Kidney glomerular epithelial cell (primary cell): ENCODE data around the gene RSL24D1.
A peak's percentile ranks its signal among the peaks of the same experiment; 100 is the strongest.

Experiments used
- DNase-seq: peaks from one replicate; lab custom pipeline; 2025; lab: John Stamatoyannopoulos, UW

The RSL24D1 gene

DNA sequence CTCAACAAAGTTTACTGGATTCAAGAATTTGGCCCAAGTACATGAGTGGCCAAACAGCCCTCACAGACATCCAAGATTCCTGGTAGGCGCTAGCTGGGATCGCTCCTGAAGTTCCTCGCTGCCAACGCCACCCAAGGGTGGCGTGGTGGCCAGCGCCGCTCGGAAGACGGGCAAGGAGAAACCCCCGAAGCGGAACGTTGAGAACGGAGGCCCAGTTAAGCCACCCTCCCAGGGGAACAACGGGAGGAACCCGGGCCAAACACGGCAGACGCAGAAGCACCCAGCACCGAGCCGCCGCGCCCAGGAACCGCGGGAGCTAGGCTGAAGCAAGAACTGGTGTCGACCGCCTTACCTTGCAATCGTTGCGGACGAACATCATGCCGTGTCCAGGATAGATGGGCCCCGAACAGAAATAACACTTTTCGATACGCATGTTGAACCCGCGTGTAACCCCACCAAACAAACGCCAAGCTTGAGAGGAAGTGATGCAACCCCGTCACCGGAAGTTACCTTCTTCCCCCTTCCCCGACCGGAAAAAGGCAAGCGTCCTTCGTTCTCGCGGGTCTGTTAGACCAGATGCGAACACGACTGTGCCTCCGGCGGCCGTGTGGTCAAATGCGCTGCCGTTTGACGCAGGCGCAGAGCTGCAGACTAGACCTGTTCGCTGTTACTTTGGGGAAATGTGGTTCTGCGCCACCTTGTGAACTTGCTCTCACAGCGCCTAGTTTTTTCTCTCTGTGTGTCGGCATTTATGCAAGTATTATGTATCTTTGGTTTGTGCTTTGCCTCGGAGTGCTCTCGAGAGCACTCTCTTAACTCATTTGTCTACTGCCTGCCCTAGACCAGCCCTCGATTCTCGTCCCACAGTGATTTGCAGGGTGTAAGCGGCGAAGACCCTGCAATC is at the start of gene RSL24D1:
Gene RSL24D1 (minus strand): TSS at position 484 of the 904 bp plus-strand sequence. CDS start 51 bp downstream, at position 433.
- peak; percentile 95 for DNase-seq

DNA sequence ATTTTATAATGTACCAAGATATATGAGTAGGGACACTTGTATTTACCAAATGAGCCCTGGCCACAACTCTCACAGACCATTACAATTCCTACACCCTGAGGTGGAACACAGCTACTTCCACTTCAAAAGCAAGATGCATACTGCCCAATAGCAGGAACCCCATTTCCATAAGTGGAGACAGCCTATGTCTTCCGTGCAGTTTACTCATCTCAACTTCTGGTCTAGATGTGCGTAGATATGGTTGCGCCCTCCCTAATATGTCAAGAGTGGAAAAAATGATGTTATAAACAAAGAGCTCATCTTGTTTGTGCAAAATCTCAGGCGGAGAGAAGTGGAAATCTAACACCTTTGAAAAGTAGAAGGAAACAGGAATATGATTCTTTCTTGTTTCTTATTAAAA is 48.3 kb upstream of the RSL24D1 start:
- DNase-seq = no peak

DNA sequence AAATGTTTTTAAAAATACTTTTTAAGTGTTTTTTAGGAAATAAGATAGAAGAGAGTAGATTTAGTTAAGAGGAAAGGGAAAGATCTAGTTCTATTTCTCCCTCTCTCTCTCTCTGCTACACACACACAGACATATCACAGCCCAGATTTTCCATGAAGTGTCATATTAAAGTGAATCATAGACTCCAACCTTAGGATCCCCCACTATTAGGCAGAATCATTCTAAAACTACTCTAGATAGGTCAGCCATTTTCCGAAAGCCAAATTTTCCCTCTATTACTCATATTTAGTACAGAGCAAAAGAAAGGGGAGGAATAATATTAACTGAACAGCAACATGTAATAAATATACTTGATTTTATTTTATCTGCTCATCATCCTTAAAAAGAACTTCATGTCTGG is 45.1 kb upstream of the RSL24D1 start:
- DNase-seq = peak; percentile 18

DNA sequence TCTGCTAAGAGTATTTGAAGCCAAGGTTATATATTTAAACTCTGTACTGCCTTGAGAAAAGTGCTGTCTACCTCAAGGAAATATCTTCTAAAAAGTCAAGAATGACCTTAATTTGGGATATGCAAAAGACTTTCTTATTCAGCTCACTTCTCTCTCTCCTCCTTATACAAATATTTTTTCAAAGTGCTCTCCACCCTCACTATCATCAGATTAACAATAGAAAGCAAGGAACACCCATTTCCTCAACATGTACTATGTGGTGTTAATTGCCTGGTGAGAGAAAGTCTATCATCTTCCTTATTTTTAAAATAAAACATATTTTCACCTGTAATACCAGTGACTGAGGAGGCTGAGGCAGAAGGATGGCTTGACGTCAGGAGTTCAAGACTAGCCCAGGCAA is 44.4 kb upstream of the RSL24D1 start:
- DNase-seq = no peak

DNA sequence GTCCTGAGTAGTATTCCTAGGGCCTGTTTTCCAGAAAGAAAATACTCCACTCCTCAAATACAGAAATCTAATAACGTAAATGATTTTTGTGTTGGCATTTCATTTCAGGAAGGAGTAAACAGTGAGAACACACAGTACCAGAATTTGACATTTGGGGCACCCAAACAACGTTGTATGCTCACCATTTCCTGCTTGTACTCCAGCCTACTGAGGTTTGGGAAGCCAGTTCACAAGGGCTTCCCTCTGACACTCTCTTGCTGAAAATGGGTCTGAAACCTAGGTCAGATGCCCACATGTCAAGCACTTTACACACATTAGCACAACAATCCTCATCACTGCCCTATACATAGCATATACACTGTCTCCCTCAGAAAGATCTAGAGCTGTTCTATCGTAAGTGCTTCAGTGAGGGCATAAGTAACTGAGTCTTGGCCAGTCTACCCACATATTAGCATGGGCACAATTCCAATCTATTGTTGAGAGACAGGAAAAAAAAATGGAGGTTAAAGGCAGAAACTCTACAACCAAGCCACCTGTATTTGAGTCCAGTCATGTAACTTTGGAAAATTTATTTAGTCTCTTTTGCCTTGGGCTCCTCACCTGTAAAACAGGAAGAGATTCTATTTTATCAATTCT is 43.5 kb upstream of the RSL24D1 start:
- no peak for DNase-seq

DNA sequence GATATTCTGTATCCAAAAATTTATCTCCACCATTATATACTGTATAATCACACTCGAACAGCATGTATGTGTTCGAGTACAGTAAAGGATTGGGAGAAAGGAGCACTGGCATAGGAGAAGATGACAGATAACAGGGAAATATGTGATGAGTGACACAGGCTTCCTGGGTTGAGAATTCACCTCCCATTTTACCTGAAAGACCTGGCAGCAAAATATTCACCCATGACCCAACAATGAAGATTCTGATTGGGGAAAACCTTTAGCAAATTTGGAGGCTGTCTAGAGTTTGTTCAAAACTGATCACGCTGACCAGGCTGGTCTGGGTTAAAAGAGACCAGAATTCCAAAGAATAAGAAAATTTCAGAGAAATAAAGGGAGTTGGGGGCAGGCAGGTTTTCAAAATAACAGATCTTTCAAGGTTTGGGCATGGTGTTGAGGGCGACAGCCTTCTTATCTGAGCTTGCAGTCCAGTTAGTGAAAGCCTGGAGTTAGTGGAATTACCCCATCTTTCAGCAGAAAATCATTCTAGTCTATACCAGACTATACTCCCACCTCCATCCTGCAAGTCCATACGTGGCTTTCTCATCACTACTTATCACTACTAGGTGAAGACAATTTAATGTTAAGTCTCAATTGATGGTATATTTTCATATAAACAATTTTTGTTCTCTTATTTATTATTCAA is 42.8 kb upstream of the RSL24D1 start:
- DNase-seq = no peak

- no peak for DNase-seq
Observed at GRCh38 chr15:55238877-55239276, 42.1 kb upstream of the RSL24D1 start.

- no peak for DNase-seq
Observed at GRCh38 chr15:55237219-55238130, 40.7 kb upstream of the RSL24D1 start.

DNA sequence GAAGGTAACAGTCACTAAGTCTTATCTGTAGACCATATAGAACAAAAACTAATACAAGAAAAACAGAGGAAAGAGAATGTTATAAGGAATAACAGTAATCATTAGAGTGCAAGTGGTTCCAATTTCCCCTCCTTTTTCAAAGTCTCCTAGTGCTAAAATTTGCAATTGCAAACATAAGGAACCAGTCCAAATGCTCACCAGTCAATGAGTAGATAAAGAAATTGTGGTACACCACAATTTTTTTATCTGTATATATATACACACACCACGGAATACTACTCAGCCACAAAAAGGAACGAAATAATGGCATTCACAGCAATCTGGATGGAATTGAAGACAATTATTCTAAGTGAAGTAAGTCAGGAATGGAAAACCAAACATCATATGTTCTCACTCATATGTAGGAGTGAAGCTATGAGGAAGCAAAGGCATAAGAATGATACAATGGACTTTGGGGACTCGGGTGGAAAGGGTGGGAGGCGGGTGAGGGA is 38.9 kb upstream of the RSL24D1 start:
- no peak for DNase-seq

DNA sequence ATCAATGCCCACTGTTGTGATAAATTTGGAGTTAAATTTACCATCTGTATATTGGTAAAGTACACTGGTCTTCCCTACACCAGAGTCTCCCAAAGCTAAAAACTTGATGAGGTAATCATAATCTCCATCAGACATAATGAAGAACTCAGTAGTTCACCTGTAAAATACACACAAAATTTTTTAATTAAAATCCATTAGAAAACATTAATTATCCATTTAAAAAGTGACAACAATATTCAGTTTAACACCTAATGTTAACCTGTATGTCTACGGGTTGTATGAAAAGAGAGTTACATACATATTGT is 38.0 kb upstream of the RSL24D1 start:
- no peak for DNase-seq

DNA sequence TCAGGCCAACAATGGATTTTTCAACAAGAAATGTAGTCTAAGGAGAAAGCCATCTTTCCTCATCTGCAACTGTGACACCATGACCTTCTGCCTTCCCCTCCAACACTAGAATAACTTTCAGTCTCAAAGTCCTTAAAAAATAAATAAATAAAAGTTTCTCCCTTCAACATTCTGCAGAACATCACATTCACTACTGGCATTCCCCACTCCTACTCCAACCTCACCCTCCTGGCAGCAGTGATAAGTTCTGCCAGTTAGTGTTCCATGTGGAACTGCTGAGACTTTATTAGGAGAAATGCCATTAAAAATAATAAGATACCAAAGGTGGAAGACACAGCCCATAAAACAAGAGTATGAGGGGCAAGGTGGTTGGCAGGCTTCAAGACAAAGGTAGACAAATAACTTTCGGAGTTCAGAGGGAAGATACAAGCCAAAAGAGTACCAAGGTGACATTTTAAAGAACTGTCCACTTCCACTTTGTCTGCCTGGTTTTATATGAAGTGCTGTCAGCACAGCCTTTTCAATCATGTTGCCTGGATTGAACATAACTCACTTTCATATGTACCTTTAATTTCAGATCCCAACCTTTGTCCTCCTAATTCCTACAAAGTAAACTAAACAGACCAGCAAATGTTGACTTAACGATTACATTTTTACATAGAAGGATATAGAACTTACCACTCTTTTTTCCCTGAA is 37.5 kb upstream of the RSL24D1 start:
- DNase-seq = no peak

GRCh38 chr15:55231455-55231854 is 34.7 kb upstream of the RSL24D1 start:
- DNase-seq = no peak

DNA sequence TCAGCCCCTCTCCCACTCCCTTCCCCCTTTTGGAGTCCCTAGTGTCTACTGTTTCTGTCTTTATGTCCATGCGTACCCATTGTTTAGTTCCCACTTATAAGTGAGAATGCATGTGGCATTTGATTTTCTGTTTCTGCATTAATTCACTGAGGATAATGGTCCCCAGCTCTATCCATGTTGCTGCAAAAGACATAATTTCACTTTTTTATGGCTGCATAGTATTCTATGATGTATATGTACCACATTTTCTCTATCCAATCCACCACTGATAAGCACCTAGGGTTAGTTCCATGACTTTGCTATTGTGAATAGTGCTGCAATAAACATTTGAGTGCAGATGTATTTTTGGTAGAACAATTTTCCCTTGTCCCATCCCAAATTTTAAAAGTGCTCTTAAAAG is 34.2 kb upstream of the RSL24D1 start:
- no peak for DNase-seq

DNA sequence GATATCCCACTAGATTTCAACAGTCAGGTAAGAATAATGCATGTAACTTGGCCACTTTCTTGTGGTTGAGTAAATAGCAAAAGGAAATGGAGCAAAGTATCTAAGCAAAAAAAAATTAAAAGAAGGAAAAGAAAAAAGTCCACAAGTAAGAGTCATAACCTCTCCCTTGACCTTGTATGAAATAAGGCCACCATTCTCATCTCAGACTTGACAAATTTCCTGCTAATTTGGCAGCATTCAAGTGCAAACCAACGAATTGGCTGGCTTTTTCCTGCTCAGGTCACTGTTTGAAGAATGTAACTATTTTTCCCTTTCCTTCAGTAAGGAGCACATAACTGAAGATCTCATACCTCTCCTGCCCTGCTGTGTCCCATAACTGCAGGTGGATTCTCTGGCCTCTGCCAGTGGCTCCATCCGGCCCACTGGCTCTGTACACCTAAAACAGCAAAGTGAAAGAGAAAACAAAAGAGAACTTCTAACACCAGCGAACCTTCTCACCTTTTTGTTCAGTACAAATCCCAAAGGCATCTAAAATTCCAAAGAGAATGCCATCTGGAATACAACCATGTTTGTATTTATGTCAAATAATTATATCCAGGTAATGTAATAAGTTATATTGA is 33.4 kb upstream of the RSL24D1 start:
- no peak for DNase-seq

- DNase-seq = no peak
Observed at GRCh38 chr15:55226127-55226526, 29.4 kb upstream of the RSL24D1 start.

DNA sequence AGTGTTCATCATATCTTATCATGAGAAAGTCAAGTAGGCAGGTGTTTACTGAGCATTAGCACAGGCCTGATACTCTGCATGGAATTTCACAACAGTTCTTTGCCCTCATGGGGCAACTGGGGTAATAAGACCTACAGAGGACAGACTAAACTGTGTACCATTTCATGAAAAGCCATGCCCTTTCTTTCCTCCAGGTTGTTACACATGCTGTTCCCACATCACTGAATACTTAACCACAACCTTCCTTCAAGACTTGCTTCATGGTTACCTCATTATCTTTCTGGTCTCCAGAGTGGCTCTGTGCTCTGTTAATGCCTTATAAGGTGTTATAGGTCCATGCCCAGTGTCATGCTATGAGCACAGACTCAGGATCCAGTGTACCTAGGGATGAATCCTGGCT is 28.2 kb upstream of the RSL24D1 start:
- DNase-seq = peak; percentile 8

GRCh38 chr15:55222588-55222987 is 25.8 kb upstream of the RSL24D1 start:
- DNase-seq = no peak

- peak; percentile 84 for DNase-seq
Observed at GRCh38 chr15:55221090-55222011, 24.6 kb upstream of the RSL24D1 start.

- DNase-seq = no peak
Observed at GRCh38 chr15:55220606-55221005, 23.9 kb upstream of the RSL24D1 start.

DNA sequence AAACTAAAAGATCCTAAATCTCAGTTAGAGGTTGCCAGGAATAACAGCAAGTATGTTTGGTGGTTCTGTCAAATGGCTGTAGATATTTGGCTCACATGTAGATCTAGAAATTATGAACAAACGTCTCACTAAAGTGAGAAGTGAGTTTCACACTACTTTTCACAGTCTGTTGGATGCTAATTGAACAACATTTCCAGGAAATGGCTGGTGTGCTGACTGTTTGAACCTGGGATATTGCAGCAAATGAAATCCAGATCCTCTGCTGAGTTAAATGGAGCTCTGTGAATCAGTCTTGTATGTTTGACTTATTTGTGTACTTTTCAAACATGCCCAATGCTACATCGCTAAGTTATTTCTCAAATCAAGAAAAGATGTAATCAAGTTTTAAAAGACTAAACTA is 21.3 kb upstream of the RSL24D1 start:
- DNase-seq = no peak
